ENCODE results near the gene ANKRD53.
"Not testable (repeated sequence)": the region's sequence is repeated elsewhere in the genome, so short reads cannot be mapped to it uniquely, and the experiment has no call there.

The ANKRD53 gene

GRCh38 chr2:70992945-70993853 is 14.8 kb downstream of the ANKRD53 start:
- DNase-seq, result no peak

GRCh38 chr2:70994009-70994698 is 15.7 kb downstream of the ANKRD53 start:
- no peak for DNase-seq

GRCh38 chr2:70994699-70995425 is 16.4 kb downstream of the ANKRD53 start, which contains the start of gene TEX261:
Gene TEX261 (minus strand): TSS chr2:70994873. CDS start chr2:70994757, 116 bp downstream.
- DNase-seq, result peak; percentile 89

DNA sequence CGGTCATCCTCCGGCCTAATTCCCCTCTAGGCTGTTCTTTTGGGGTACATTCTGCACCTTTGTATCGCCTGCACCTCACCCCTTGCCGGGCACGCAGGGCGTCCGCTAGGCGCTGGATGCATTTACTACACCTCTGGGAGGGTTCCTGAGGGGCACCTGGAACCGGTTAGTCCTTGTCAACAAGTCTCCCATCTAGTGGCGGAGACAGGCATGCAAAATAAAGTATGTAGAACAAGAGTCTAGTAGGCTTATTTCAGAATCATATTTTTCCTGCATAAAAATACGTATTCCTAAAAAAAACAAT is 16.9 kb downstream of the ANKRD53 start:
- DNase-seq, result peak; percentile 52

- not testable (repeated sequence) for DNase-seq
These were observed 20.5 kb downstream of the ANKRD53 start for GRCh38 chr2:70998885-70999284.

DNA sequence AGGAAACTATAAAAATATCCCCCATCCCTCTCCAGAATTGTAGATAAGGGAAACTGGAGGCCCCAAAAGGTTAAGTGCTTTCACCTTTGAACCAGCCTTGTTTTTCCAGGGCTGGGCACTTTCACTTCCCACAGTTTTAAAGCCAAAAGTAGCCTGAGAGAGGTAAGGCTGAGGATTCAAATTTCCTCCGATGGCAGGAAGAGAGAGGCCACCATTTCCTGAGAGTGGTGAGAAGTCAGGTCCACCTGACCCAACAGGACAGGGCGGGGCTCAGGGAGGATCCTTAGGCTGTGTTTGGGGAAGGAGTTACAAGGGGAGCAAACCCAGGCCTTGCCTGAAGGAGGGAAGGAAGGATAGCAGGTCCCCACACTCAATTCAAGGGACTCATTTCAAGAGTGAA is 20.9 kb downstream of the ANKRD53 start:
- DNase-seq, result no peak

GRCh38 chr2:70999931-71000330 is 21.5 kb downstream of the ANKRD53 start:
- DNase-seq, result not testable (repeated sequence)

DNA sequence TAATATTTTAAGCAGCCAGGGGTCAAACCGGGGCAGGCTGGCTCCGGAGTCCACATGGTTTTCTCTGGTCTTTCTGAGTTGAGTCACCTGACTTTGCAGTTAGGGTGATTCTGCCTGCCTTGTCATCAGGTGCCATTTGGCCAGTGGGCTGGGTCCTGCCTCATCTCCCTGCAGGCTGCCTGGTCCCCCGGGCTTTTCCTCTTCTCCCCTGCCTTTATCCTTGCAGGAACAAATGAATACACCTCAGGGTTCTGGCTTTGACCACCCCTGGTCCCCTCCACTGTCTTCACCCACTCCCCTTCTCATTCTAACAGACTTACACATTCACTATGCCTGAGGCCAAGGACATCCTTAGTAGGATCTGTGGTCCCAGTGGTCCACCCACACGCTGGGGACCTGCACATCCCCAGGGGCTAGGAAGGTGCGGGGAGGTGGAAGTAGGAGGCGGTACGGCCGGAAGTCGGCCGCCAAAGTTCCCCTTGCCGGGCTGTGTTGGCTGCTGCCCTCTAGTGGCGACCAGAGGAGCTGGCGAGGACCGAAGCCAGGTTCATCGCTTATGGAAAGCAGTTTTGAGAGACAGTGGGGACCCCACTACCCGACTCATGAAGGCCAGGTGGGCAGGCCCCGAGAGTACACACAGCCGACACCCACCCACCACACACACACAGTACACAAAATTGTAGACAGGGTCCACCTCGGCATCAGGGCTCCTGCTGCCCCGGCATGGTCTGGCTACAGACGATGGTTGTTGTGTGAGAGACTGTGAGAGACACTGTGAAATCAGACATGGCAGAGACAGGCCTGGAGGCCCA is 22.6 kb downstream of the ANKRD53 start:
- DNase-seq, result peak; percentile 78

GRCh38 chr2:71001592-71001927 is 23.1 kb downstream of the ANKRD53 start:
- no peak for DNase-seq

DNA sequence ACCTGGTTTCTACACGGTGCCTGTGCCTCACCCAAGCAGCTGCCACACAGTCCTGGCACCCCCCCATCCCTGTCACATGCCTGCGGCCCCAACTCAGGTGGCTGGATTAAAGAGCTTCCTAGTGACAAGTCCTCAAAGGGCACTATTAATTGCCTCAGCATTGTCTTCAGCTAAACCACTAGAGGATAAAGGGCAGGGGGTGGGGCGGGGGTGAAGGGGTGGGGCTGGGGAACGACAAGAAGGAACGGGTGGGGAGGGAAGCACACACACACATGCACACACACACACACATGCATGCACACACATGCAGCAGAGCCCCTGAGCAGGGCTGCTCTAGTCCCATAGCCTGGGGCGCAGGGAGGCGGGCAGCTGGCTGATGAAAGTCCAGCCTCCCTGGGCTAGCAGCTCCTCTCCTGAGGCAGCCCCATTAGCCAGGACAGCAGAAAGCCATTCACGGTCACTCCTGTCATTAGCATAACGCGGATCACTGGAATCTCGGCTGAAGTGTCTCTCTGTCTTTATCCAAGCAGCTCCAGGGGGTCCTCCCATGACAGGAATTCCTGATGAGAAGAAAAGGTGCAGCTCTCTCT is 23.6 kb downstream of the ANKRD53 start:
- no peak for DNase-seq

DNA sequence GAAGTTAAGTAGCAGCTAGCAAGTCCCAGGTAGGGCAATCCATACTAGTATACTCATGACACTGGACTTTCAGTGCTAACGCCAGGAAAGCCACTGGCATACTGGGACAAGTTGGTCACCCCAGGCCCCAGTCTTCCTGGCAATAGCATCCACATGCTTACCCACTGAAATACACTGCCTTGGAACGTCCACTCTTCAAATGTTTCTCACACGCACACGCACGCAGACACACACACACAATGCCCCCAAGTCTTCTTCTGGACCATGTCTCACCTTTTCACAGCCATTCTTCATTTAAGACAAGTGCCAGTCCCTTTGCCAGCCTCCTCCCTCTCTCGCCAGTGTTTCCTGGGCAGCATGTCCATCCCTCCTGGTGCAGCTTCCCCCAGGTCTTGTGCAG is 25.0 kb downstream of the ANKRD53 start:
- no peak for DNase-seq

DNA sequence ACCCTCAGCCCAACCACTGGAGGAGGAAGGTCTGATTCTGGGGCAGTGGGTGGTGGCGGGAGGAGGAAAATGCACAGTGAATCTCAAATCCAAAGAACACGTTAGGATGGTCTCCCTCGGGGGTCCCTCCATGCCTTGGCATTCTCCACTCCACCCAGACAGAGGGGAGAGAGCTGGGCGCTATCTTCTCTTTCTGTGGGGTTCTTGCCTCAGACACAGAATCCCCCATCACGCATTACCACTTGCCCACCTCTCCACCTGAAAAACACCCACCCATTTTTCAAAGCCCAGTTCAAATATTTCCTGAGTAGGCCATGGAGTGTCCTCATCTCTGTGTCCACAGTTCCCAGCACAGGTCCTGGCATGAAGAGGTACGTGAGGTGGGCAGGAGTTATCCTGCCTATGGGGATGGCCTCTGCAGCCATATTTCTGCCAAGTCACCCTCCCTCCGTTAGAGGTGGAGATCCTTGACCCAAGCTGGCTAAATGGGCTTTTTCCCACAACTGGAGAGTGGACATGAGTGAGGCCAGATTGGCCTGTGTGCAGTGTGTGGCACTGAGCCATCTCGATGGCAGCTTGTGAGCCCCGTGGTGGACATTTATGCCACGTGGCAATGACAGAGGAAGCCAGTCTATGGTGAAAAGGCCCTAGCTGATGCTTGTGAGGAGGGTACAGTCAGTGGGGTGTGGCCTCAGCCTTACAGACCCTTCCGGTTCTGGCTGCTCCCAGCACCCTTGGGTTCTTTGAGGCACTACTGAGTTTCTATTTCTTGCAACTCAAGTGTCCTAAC is 25.7 kb downstream of the ANKRD53 start:
- DNase-seq, result no peak

GRCh38 chr2:71004857-71005256 is 26.4 kb downstream of the ANKRD53 start:
- DNase-seq, result no peak

GRCh38 chr2:71005271-71006202 is 27.1 kb downstream of the ANKRD53 start:
- DNase-seq, result no peak

GRCh38 chr2:71006323-71006722 is 27.9 kb downstream of the ANKRD53 start:
- no peak for DNase-seq

DNA sequence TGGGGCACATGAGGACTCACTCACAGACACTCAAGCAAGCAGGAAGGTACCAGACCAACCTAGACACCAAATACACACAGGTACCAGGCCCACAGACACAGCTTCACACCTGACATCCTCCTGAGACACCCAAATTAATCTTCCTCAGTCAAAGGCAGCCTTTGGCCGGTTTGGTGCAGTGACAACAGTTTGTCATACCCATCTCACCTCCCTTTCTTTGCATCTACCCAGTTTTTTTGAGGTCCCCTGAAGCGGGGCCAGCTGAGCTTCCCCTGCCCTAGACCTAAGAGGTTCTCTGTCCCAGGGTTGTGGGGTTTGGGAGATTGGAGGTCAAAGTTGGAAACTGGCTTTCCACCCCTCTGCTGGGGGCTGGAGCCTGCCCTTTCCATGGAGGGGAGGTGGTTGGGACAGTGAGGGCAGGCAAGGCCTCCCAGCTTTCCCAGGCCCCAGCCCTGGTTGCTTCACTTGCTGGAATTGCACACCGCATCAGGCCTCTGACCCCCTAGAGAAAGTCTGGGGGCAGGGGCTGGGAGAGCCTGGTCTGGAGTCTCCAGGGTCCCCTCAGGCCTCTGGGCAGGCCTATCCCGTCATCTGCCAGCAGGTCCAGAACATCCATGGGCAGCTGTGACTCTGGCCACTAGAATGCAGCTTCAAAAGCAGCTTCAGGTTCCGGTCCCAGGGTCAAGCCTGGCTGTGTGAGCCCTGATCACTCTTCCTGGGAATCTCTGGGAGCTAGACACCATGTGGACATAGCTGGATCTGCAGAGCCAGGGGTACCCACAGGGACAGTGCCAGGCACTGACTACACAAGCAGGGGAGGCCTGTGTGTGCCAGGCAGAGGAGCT is 28.7 kb downstream of the ANKRD53 start:
- no peak for DNase-seq

- no peak for DNase-seq
These were observed 29.9 kb downstream of the ANKRD53 start for GRCh38 chr2:71008342-71008741.

GRCh38 chr2:71011786-71012185 is 33.4 kb downstream of the ANKRD53 start:
- not testable (repeated sequence) for DNase-seq

DNA sequence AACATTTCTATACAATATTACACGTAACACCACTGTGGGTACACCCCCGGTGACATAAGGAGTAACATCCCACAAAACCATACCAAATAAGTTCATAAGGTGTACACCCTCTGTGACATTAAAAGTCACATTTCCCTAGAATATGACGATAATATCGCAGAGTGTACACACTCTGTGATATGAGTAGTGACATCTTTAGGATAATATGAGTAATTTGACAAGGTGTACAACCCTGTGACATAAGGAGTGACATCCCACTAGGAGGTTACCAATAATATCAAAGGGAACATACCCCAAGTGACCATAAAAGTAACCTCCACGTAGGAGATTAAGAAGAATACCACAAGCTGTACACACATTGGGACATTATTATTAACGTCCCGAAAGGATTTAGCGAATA is 40.2 kb downstream of the ANKRD53 start:
- DNase-seq, result no peak

Measured in activated CD4-positive, alpha-beta T cell treated with anti-CD3 and anti-CD28 coated beads, Interleukin-2, amount 50 U/mL, for 1 hour (primary cell).